ENCODE results near the gene TRAPPC4.
A peak's percentile ranks its signal among the peaks of the same experiment; 100 is the strongest.

DNA sequence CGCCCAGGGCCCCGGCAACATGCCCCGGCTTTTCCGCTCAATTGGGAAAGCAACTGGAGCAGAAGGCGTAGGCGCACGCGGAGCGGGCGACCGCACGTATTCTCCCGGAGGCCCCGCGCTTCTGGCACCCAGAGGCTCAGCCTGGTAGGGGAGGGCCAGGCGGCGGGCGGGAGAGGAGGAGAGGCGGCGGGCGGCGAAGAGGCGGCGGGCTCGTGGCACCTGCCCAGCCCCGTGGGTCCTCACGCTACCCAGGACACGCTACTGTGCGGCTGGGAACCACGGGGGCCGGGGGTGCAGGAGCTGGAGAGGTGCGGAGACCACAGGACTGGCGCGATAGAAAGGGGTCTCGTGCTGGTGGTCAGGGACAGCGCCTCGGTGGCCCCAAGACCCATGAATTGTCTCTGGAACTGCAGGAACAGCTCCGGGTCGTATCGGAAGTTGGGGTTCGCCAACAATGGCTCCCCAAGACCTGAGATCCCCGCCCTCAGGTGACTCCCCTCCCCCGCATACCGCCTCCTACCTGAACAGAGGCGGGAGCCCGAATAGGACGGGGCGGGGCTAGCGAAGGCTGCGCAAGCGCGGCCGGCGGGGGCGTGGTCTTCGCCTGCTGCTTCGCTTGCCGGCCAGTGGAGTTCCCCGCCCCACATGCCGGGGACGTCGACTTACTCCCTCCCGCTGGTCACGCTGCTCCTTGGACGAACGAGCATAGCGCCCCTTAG, 11.9 kb downstream of the TRAPPC4 start, which contains the start of gene SLC37A4:
- TF ChIP-seq, protein P1, sequence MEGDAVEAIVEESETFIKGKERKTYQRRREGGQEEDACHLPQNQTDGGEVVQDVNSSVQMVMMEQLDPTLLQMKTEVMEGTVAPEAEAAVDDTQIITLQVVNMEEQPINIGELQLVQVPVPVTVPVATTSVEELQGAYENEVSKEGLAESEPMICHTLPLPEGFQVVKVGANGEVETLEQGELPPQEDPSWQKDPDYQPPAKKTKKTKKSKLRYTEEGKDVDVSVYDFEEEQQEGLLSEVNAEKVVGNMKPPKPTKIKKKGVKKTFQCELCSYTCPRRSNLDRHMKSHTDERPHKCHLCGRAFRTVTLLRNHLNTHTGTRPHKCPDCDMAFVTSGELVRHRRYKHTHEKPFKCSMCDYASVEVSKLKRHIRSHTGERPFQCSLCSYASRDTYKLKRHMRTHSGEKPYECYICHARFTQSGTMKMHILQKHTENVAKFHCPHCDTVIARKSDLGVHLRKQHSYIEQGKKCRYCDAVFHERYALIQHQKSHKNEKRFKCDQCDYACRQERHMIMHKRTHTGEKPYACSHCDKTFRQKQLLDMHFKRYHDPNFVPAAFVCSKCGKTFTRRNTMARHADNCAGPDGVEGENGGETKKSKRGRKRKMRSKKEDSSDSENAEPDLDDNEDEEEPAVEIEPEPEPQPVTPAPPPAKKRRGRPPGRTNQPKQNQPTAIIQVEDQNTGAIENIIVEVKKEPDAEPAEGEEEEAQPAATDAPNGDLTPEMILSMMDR (IDR thresholded peaks at IDR 0.05), result peak; percentile 78 to 94 (median 92)
- TF ChIP-seq POLR2A (IDR thresholded peaks at IDR 0.05) (no peak), EP300 (IDR thresholded peaks at IDR 0.05) (no peak)
